Choroid plexus epithelial cell (primary cell): ENCODE data around the gene FOXB1.

Experiments
- DNase-seq: peaks from one replicate; pipeline ENCODE4 v3.0.0-alpha.2; 2010; ENCODE audit warnings: low read depth
- H3K4me3 ChIP-seq: 2 replicates; pipeline ENCODE4 v1.5.1; 2011; ENCODE audit warnings: low read depth, mild to moderate bottlenecking, control low read depth, low read length, moderate library complexity
- CTCF ChIP-seq: conservative IDR thresholded peaks from 2 replicates; pipeline ENCODE4 v1.5.1; 2011; ENCODE audit warnings: low read depth, mild to moderate bottlenecking, control low read depth, inconsistent platforms, low read length, moderate library complexity

The FOXB1 gene

DNA sequence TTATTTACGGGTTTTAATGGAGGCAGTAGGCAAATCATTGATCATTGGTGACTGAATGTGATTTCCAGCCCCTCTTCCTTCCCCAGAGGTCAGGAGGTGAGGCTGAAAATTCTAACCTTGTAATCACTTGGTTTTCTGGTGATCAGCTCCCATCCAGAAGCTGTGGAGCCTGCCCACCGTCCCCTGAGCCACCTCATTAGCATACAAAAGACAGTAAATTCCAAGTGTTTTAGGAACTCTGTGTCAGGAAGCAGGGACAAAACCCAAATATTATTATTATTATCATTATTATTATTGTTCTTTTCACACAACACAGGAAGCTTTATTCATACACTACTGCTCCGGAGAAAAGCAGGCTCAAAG lies 18.2 kb downstream of the FOXB1 start:
- no peak for TF ChIP-seq CTCF
- no peak overlapping the region for H3K4me3 ChIP-seq
- DNase-seq = no peak

- DNase-seq = no peak
- no peak for TF ChIP-seq CTCF
- H3K4me3 ChIP-seq = no peak overlapping the region
Measured at GRCh38 chr15:60026555-60026954, 22.4 kb downstream of the FOXB1 start.

GRCh38 chr15:60035344-60035743 lies 31.2 kb downstream of the FOXB1 start:
- no peak for DNase-seq
- H3K4me3 ChIP-seq = no peak overlapping the region
- TF ChIP-seq CTCF = no peak

GRCh38 chr15:60039316-60039715 lies 35.2 kb downstream of the FOXB1 start:
- TF ChIP-seq CTCF = no peak
- no peak overlapping the region for H3K4me3 ChIP-seq
- DNase-seq = no peak

- H3K4me3 ChIP-seq = no peak overlapping the region
- no peak for DNase-seq
- TF ChIP-seq CTCF = no peak
Measured at GRCh38 chr15:60043744-60044435, 39.8 kb downstream of the FOXB1 start.

DNA sequence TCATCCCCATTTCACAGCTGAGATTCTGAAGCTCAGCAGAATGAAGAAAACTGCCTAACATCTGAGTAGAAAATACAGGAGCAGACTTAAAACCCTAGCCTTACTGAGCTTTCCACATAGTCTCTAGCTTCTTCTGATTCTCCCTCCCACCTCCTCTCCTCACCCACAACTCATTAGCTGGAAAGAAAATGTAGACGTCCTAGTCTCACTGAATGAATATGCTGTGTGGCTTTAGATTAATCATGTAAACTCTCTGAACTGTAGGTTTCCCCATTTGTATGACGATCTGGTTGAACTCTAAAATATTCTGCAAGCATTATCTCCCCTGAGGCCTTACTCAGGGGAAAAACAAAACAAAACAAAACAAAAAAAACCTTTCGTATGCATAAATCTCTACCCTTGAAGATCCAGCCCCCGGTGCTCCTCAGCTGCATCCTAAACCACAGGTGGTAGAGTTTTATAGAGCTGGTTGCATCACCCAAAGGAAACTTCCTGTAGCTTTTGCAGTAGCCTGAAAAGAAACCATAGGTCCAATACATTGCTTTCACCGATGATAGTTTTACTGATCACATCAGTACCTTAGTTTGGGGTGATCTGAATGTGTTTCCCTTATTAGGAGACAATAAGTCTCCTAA lies 40.6 kb downstream of the FOXB1 start:
- no peak for DNase-seq
- no peak overlapping the region for H3K4me3 ChIP-seq
- no peak for TF ChIP-seq CTCF

DNA sequence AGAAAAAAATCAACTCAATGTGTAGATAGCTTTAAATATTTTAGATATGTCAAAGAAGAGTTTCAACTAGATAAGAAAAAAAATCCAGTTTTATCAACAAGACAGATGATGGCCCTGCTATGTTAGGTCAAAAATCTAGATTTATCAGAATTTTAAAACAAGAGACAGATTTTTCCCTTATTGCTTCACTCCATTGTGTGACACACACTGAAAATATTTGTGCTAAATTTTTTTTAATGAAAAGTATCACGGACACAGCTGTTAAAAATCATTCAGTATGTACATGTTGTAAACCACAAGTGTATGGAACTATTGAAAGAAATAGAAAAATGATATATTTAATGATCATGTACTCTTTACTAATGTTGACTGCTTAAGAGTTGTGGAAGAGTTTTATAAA lies 43.6 kb downstream of the FOXB1 start:
- H3K4me3 ChIP-seq = no peak overlapping the region
- no peak for TF ChIP-seq CTCF
- peak; percentile 7 for DNase-seq
